Glomerular visceral epithelial cell (primary cell): ENCODE data around the gene ATP8B3.

Experiments
- DNase-seq: peaks from one replicate; pipeline ENCODE4 v3.0.0-alpha.2; 2016; ENCODE audit errors: extremely low spot score

Gene ATP8B3

GRCh38 chr19:1817553-1818179 lies 5.6 kb upstream of the ATP8B3 start:
- no peak for DNase-seq

- no peak for DNase-seq
Observed at GRCh38 chr19:1816530-1817298, 4.6 kb upstream of the ATP8B3 start.

- no peak for DNase-seq
Observed at GRCh38 chr19:1815605-1816529, 3.8 kb upstream of the ATP8B3 start.

- DNase-seq: no peak
Observed at GRCh38 chr19:1814833-1815604, 2.9 kb upstream of the ATP8B3 start.

GRCh38 chr19:1814391-1814790 lies 2.3 kb upstream of the ATP8B3 start:
- DNase-seq: no peak

GRCh38 chr19:1813192-1814182 lies 1.4 kb upstream of the ATP8B3 start:
- DNase-seq: no peak

- DNase-seq: peak; percentile 98
Observed at GRCh38 chr19:1812426-1813191, 533 bp upstream of the ATP8B3 start.

GRCh38 chr19:1811472-1811894 lies 593 bp downstream of the ATP8B3 start:
- peak; percentile 91 for DNase-seq

- no peak for DNase-seq
Observed at GRCh38 chr19:1810439-1811160, 1.5 kb downstream of the ATP8B3 start.

GRCh38 chr19:1809678-1810077 lies 2.4 kb downstream of the ATP8B3 start:
- DNase-seq: no peak

- DNase-seq: no peak
Observed at GRCh38 chr19:1808395-1808731, 3.7 kb downstream of the ATP8B3 start.

- no peak for DNase-seq
Observed at GRCh38 chr19:1807695-1808394, 4.2 kb downstream of the ATP8B3 start.

- no peak for DNase-seq
Observed at GRCh38 chr19:1807030-1807694, 4.9 kb downstream of the ATP8B3 start.

GRCh38 chr19:1806184-1807029 lies 5.7 kb downstream of the ATP8B3 start:
- DNase-seq: no peak

GRCh38 chr19:1805401-1806183 lies 6.5 kb downstream of the ATP8B3 start:
- DNase-seq: no peak

- DNase-seq: no peak
Observed at GRCh38 chr19:1804858-1805257, 7.2 kb downstream of the ATP8B3 start.
